OCI-LY3 (cell line): Measurements from ENCODE around the gene RPS14.

ENCODE experiments used
- H2AFZ ChIP-seq: fragments of 200-600, 300-600 bp; shearing (Covaris generic); 2 replicates; pipeline ENCODE4 v1.6.0; 2014; ENCODE audit warnings: antibody characterized with exemption, low read depth, low read length
- H3K27ac ChIP-seq: fragments of 200-600, 300-600 bp; sonication (generic); 2 replicates; pipeline ENCODE4 v1.5.1; 2014; ENCODE audit warnings: mild to moderate bottlenecking, low read length, moderate library complexity, mixed read lengths
- H3K27me3 ChIP-seq: fragments of 200-600, 300-600 bp; sonication (generic); 2 replicates; pipeline ENCODE4 v1.6.1; 2014; ENCODE audit warnings: low read depth, low read length, mixed read lengths
- H3K36me3 ChIP-seq: fragments of 200-600, 300-600 bp; sonication (generic); replicated peaks from 2 replicates; pipeline ENCODE3; 2014; ENCODE audit warnings: low read depth, low read length, mixed read lengths
- H3K4me1 ChIP-seq: fragments of 300-600, 200-600 bp; sonication (generic); 2 replicates; pipeline ENCODE4 v1.6.1; 2014; ENCODE audit warnings: low read length, mixed read lengths
- H3K4me2 ChIP-seq: fragments of 200-600, 300-600 bp; sonication (generic); 2 replicates; pipeline ENCODE4 v1.6.1; 2014; ENCODE audit warnings: low read length, mixed read lengths
- H3K4me3 ChIP-seq: fragments of 300-600, 200-600 bp; sonication (generic); 2 replicates; pipeline ENCODE4 v1.5.1; 2014; ENCODE audit warnings: antibody characterized with exemption, mild to moderate bottlenecking, low read length, moderate library complexity
- H3K79me2 ChIP-seq: fragments of 300-600, 200-600 bp; shearing (Covaris generic); 2 replicates; pipeline ENCODE4 v1.6.1; 2014; ENCODE audit warnings: mild to moderate bottlenecking, low read length, mixed read lengths
- H3K9ac ChIP-seq: fragments of 300-600, 200-600 bp; shearing (Covaris generic); 2 replicates; pipeline ENCODE4 v1.6.0; 2014; ENCODE audit warnings: mild to moderate bottlenecking, low read length, moderate library complexity
- H3K9me3 ChIP-seq: fragments of 200-600, 300-600 bp; shearing (Covaris generic); 2 replicates; pipeline ENCODE4 v1.6.1; 2014; ENCODE audit warnings: low read length, mixed read lengths; ENCODE audit not compliant: insufficient read depth
- H4K20me1 ChIP-seq: fragments of 200-600, 300-600 bp; sonication (generic); 2 replicates; pipeline ENCODE4 v1.6.1; 2016; ENCODE audit warnings: low read length, mixed read lengths; ENCODE audit not compliant: insufficient read depth
- CTCF ChIP-seq: fragments of 200-600, 300-600 bp; sonication (generic); IDR thresholded peaks from 2 replicates; pipeline ENCODE4 v1.5.1; 2014; ENCODE audit warnings: antibody characterized with exemption, low read length, low read depth
- EZH2phosphoT487 ChIP-seq: fragments of 200-600 bp; shearing (Covaris generic); IDR thresholded peaks from 2 replicates; pipeline ENCODE4 v1.6.1; 2018; ENCODE audit warnings: antibody characterized with exemption, mixed run types, low read depth

The RPS14 gene

GRCh38 chr5:150396267-150396666 lies 53.3 kb downstream of the RPS14 start:
- Histone ChIP-seq H3K9me3 (no peaks in the 10 kb centered on the region), H3K4me1 (no peaks in the 10 kb centered on the region), H3K4me3 (no peak overlapping the region), H4K20me1 (peaks cover 24% of the 10 kb centered on the region), H3K79me2 (no peaks in the 10 kb centered on the region), H3K27me3 (no peaks in the 10 kb centered on the region), H3K9ac (no peak overlapping the region), H3K36me3 (peaks cover 34% of the 10 kb centered on the region), H2AFZ (no peak overlapping the region), H3K27ac (no peak overlapping the region), H3K4me2 (no peak overlapping the region)
- no peak for TF ChIP-seq EZH2phosphoT487
- TF ChIP-seq CTCF = no peak

- Histone ChIP-seq H3K9ac (no peak overlapping the region), H3K27me3 (no peaks in the 10 kb centered on the region), H3K36me3 (peaks cover 33% of the 10 kb centered on the region), H3K9me3 (no peaks in the 10 kb centered on the region), H3K4me3 (no peak overlapping the region), H4K20me1 (peaks cover 18% of the 10 kb centered on the region), H3K79me2 (no peaks in the 10 kb centered on the region), H2AFZ (no peak overlapping the region), H3K27ac (no peak overlapping the region), H3K4me1 (no peaks in the 10 kb centered on the region), H3K4me2 (no peak overlapping the region)
- TF ChIP-seq EZH2phosphoT487 (no peak), CTCF (no peak)
Measured at GRCh38 chr5:150395688-150395975, 53.9 kb downstream of the RPS14 start.

- TF ChIP-seq EZH2phosphoT487 (no peak), CTCF (no peak)
- H3K4me2 ChIP-seq = no peak overlapping the region
- no peak overlapping the region for H3K27ac ChIP-seq
- no peak overlapping the region for H3K4me3 ChIP-seq
- H4K20me1 ChIP-seq = peaks cover 12% of the 10 kb centered on the region; the same call in 1 of the 2 replicates
- H3K4me1 ChIP-seq = no peaks in the 10 kb centered on the region
- H3K36me3 ChIP-seq = peaks cover 29% of the 10 kb centered on the region
- no peak overlapping the region for H2AFZ ChIP-seq
- no peaks in the 10 kb centered on the region for H3K27me3 ChIP-seq
- H3K79me2 ChIP-seq = no peaks in the 10 kb centered on the region
- H3K9me3 ChIP-seq = no peaks in the 10 kb centered on the region
- H3K9ac ChIP-seq = no peak overlapping the region
Measured at GRCh38 chr5:150394912-150395687, 54.4 kb downstream of the RPS14 start.

GRCh38 chr5:150394131-150394530 lies 55.4 kb downstream of the RPS14 start:
- no peak overlapping the region for H2AFZ ChIP-seq
- H3K79me2 ChIP-seq = no peaks in the 10 kb centered on the region
- TF ChIP-seq EZH2phosphoT487 = no peak
- TF ChIP-seq CTCF = no peak
- H3K36me3 ChIP-seq = peaks cover 38% of the 10 kb centered on the region
- no peak overlapping the region for H3K27ac ChIP-seq
- H3K27me3 ChIP-seq = no peaks in the 10 kb centered on the region
- H4K20me1 ChIP-seq = peaks cover 5% of the 10 kb centered on the region; the same call in 1 of the 2 replicates
- no peak overlapping the region for H3K9ac ChIP-seq
- no peak overlapping the region for H3K4me2 ChIP-seq
- no peaks in the 10 kb centered on the region for H3K4me1 ChIP-seq
- H3K4me3 ChIP-seq = no peak overlapping the region
- H3K9me3 ChIP-seq = no peaks in the 10 kb centered on the region
